Stimulated activated CD8-positive, alpha-beta memory T cell treated with anti-CD3 and anti-CD28 coated beads, Interleukin-12 subunit alpha, Interleukin-12 subunit beta, amount 100 ng/mL, for 1 hour (primary cell): ENCODE measurements around the gene ONECUT1.
"Not testable (repeated sequence)": the region's sequence is repeated elsewhere in the genome, so short reads cannot be mapped to it uniquely, and the experiment has no call there.

Experiments used
- DNase-seq: peaks from one replicate; pipeline ENCODE4 v3.0.0-alpha.2; 2020; ENCODE audit warnings: low read depth

Gene ONECUT1

DNA sequence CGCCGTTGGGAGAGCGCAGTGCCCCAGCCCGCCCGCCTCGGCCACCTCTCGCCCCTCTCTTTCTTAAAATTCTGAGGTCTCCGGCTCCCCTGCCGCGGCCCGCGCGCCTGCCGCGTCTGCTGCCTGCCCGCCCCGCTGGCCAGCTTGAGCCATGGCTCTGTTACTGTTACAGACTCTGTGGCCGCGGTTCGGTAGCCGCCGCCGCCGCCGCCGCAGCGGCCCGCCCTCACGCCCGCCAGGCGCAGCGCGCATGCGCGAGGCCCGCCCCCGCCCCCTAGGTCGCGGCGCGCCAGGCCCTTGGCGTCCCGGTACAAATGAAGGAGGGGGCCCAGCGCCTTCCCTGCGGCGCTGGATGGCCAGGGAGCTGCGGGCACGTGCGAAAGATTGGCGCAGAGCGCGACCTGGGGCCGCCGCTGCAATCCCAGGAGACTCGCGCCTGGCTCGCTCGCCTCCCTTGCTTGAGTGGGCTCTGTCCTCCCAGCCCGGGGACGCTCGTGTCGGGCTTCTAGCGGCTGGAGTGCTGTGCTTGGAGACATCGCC, at the start of gene ONECUT1:
Gene ONECUT1, minus strand, starts transcription at position 168 of the 540 bp plus-strand sequence. CDS start 452 bp downstream, outside the sequence.
- DNase-seq = no peak

GRCh38 chr15:52834379-52834778, 44.2 kb upstream of the ONECUT1 start:
- DNase-seq = no peak

DNA sequence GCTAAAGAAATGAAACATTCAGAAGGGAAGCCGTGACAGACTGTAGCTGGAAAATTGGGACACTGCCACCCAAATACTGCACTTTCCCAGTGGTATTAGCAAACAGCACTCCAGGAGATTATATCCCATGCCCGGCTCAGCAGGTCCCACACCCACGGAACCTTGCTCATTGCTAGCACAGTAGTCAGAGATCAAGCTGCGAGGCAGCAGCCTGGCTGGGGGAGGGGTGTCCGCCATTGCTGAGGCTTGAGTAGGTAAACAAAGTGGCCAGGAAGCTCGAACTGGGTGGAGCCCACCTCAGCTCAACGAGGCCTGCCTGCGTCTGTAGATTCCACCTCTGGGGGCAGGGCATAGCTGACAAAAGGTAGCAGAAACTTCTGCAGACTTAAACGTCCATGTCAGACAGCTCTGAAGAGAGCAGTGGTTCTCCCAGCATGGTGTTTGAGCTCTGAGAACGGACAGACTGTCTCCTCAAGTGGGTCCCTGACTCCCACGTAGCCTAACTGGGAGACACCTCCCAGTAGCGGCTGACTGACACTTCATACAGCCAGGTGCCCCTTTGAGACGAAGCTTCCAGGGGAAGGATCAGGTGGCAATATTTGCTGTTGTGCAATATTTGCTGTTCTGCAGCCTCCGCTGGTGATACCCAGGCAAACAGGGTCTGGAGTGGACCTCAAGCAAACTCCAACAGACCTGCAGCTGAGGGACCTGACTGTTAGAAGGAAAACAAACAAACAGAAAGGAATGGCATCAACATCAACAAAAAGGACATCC, 34.2 kb upstream of the ONECUT1 start:
- not testable (repeated sequence) for DNase-seq

DNA sequence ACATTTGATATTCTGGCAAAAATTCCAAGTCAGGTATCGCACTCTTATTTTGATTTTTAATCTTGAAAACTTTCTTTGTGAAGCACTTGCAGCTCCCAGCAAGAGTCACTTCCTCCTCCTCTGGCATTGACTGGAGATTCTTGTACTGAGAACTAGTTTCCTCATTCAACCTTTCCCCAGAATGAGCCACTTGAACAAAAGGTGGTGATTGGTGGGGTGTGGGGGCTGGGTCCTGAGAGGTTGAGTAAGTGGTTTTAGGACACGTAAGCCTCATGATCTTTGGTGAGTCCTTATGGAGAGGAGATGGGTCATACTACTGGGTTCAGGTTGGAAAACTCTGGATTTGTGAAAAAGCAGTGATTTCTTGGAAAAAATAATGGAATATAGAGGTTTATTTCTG, 32.3 kb upstream of the ONECUT1 start:
- no peak for DNase-seq

GRCh38 chr15:52819253-52819652, 29.1 kb upstream of the ONECUT1 start:
- no peak for DNase-seq

- DNase-seq = not testable (repeated sequence)
Measured at GRCh38 chr15:52815899-52816298, 25.8 kb upstream of the ONECUT1 start.

GRCh38 chr15:52808996-52809395, 18.9 kb upstream of the ONECUT1 start:
- no peak for DNase-seq

DNA sequence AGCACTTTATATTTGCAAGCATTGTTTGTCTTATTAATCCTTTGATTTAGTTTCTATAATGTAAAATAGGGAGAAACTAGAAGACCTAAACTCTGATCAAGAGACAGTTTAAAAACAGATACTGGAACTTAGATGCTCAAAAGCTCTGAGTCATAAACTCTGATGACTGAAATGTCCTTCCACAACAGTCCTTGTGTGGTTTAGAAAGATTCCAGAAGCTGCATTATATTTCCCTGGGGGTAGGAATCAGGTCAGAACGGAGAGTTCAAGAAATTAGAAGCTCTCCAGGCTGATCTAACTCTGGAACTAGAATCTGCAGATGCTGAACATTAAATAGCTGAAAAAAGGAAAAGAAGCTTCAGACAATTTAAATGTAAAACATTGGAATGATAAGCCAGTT, 18.3 kb upstream of the ONECUT1 start:
- DNase-seq = no peak

GRCh38 chr15:52806284-52806655, 16.1 kb upstream of the ONECUT1 start:
- DNase-seq = no peak

DNA sequence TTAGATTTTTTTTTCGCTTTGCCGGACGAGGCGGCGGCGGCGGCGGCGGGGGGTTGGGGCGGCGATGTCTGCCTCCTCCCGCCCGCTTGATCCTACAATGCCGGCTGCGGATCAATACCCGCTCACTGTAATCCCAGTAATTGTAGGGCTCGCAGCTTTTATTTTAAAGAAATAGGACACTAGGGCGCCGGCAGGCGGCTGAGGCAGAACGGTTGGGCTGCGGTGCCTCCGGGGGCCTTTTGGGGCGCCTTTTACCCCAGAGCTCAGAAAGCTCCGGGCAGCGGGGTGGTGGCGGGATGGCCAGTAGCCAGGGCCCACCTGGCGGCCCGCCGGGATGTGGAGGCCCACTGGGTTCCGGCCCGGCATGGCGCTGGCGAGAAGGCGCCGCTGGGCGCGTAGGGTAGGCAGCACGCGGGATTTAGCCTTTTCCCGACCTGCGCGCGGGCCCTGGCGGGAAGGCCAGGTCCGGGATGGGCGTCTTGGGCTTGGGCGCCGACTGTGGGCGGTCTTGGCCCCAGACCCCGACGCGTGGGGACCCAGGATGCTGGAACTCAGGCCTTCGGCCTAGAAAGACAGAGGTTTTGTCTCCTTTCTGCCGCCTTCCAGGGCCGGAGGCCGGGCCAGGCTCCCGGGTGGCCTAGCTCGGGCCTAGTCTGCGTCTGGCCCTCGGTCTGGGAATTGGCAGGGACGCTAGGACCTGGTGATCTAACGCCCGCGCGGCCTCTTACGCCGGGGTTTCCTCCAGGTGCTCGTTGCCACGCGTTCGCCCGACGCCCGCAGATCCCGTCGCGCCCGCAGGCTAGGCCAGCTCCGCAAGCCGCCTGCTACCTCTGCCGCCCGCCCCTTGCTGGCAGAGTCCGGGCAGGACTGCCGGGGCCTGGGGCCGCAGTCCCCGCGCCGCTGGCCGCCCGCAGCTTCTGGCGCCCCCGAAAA, 15.5 kb upstream of the ONECUT1 start:
- DNase-seq = no peak

DNA sequence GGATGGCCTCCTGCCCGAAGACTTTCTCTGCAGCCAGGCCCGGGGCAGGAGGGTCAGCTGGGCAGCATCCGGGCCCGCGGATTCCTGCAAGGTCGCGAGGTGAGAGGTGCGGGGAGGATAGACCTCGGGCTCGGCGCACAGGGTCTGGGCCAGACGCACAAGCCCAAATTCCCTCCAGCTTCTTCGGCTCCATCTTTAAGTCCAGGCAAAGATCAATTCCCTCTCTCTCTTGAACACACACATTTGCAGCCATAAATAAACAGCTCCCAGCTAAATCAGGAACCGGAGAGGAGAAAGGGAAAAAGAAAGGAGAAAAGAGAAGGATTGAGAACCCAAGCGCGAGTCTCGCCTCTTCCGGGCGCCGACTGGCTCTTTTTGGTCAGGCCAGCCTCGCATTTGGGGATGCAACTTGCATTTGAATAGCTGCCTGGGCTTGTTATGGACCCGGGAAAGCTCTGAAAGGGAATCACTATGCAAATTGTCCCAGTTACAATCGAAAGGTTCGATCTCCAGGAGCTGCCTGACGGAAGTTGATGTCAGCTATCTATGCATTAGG, 14.5 kb upstream of the ONECUT1 start:
- no peak for DNase-seq

DNA sequence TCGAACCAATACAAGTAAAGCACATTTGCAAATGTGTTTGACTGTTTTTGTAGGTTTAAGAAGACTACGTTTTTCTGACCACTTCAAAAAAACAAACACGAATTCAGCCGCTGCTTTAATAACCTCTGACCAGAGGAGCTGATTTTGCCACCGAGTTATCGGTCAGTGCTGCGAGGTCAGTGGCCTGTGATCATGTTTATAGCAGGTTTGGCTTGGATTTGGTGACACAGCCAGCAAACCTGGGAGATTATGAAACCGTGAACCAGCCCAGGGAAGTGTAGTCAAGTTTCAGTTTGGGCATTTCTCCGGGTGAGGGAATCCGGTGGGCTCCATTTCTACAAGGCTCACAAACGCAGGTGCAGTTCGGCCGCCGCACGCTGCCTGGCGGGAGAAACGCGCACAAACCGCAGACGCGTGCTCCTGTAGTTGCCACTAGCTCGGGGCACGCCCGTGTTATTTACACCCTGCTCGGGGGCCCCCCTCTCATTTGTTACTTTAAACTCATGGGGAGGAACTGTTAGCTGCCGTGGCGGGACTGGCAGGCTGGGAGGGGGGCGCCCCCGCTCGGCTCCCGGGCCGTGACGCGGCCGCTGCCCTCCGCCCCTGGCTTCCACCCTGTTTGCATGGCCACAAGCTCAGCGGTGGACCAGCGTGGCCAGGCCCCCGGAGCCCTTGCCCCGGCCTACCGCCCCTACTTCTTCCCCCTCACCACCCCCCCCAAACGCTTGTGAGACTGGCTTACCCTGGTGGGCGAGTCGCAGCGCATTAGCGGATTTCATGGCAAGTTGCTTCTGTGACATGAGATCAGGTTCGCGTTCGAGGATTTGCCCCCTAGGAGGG, 13.6 kb upstream of the ONECUT1 start:
- no peak for DNase-seq

DNA sequence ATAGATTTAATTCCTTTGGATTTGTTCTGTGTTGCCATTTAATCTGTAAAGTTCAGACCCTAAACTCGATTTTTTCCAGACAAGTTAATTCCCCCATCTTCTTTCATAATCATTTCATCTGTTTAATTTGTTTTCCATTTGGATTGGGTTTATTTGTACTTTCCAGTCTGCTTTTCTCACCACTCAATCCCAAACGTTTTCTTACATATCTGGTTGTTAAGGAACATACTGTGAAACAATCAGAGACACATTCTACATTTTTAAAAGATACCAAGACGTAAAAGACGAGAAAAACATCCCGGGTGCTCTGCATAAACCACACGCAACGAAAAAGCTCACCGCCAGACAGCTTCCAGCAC, 13.0 kb upstream of the ONECUT1 start:
- no peak for DNase-seq

- DNase-seq = no peak
Measured at GRCh38 chr15:52802110-52802509, 12.0 kb upstream of the ONECUT1 start.

DNA sequence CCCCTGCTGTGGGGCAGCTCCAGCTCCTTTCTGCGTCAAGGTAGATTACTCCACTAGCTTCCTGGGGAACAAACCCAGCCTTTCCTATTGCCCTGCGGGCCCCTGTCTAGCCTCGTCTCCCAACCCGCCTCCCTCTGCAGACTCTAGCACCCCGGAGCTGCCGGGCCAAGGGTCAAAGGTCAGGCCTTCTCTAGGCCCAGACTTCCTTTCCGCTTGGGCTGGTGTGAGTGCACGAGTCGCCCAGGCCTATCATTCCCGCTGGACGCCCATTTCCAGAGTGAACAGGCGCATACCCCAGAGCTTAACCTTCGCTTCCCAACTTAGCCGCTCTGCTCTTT, 11.6 kb upstream of the ONECUT1 start:
- DNase-seq = no peak

GRCh38 chr15:52800828-52801747, 11.0 kb upstream of the ONECUT1 start:
- DNase-seq = no peak

GRCh38 chr15:52799145-52799811, 9.1 kb upstream of the ONECUT1 start:
- no peak for DNase-seq

DNA sequence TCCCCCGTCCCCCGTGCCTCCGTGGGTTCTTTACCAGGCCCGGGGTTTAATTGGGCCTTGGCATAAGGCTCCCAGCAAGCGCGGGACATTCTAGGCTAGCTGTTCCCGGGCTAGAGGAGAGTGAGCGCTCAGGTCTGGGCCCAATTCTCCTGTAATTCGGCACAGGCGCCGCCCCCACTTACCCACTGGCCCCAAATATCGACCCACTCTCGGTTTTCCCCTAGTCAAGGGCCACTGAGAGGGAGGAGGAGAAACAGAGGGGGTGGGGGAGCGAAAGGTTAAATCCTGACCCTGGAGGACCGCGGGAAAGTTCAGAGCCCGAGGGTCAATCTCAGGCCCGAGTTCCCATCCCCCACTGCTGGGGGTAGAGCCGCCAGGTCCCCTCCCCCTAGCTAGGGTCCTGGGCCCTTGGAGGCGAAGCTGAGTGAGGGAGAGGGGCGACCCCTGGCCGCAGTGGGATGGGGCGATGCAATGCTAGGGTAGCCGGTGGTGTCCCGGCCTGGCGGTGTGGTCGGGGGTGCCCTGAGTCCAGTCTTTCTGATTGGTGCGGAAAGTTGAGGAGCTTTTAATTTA, 8.5 kb upstream of the ONECUT1 start:
- no peak for DNase-seq

DNA sequence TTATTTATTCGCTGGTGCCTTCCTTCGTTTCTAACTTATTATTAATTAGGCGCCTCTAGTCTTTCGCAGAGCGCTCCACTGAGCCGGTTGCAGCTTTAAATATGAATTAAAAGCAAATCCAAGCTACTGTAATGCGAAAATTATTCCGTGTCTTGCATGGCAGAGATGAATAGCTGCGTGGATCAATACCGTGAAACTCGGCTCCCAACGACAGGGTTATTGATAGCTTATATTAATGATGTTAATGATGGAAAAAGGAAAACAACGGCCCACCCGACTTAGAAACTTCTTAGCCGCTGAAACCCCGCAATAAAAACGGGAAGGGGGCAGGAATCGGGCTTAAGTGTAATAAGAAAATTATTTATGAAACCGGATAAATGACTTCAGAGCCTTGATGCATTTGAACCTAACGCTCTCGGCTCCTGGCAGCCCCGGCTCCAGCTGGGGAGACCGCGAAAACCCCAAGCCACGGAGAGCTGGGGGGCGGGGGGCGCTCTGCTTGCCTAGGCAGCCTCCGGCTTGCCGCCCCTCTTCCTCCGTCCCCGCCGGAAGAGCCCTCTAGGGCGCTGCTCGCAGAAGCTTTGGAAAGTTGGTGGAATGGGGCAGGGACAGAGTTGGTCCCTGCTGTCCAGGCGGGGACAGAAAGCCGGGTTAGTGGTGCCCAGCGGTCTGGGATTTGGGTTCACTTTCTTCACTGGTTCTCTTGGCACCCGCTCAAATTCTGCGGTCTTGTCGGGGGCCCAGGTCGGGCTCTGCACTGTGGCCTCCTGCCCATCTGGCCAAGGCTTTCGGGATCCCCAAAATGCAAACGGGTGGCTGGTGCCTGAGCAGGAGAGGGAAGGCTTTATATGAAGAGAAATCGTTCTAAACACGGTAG, 7.7 kb upstream of the ONECUT1 start:
- no peak for DNase-seq
